ENCODE data around the gene ZNF784. TPM values are rescaled to one million over a fixed set of nuclear protein-coding genes. Genes with fewer than 3 reads are reported as not detected.

The ZNF784 gene
- total and polyA plus RNA-seq, 12 donors, result 3.5 to 16.3 (median 9.5) TPM

- intact Hi-C loops (cut with DNase I), result no loop called here
- Histone ChIP-seq H3K4me1 (replicated peaks in 1 of 2) (peaks cover 0 to 10% of the 10 kb centered on the region in 2 donors), H3K27ac (no peak overlapping the region), H3K27me3 (no peaks in the 10 kb centered on the region), H3K36me3 (replicated peaks in 1 of 2) (peaks cover 0 to 87% of the 10 kb centered on the region in 2 donors), H3K9me3 (replicated peaks in 1 of 3) (no peaks in the 10 kb centered on the region), H3K4me3 (no peak overlapping the region)
- TF ChIP-seq, protein P1, sequence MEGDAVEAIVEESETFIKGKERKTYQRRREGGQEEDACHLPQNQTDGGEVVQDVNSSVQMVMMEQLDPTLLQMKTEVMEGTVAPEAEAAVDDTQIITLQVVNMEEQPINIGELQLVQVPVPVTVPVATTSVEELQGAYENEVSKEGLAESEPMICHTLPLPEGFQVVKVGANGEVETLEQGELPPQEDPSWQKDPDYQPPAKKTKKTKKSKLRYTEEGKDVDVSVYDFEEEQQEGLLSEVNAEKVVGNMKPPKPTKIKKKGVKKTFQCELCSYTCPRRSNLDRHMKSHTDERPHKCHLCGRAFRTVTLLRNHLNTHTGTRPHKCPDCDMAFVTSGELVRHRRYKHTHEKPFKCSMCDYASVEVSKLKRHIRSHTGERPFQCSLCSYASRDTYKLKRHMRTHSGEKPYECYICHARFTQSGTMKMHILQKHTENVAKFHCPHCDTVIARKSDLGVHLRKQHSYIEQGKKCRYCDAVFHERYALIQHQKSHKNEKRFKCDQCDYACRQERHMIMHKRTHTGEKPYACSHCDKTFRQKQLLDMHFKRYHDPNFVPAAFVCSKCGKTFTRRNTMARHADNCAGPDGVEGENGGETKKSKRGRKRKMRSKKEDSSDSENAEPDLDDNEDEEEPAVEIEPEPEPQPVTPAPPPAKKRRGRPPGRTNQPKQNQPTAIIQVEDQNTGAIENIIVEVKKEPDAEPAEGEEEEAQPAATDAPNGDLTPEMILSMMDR (IDR thresholded peaks at IDR 0.05), result no peak
- TF ChIP-seq POLR2A (IDR thresholded peaks at IDR 0.05), result no peak
- WGBS, 4 donors, result 80 to 86% (median 84%) methylated on average over 9 to 12 of the region's 12 CpGs
- no peak for DNase-seq
Measured at GRCh38 chr19:55666343-55667005, 42.1 kb upstream of the ZNF784 start.

GRCh38 chr19:55663846-55664536 is 39.6 kb upstream of the ZNF784 start:
- TF ChIP-seq, protein P1 (IDR thresholded peaks at IDR 0.05), result no peak
- TF ChIP-seq POLR2A (IDR thresholded peaks at IDR 0.05), result no peak
- Histone ChIP-seq H3K4me3 (no peak overlapping the region), H3K4me1 (replicated peaks in 1 of 2) (peaks cover 0 to 18% of the 10 kb centered on the region in 2 donors), H3K27ac (no peak overlapping the region), H3K9me3 (replicated peaks in 1 of 3) (no peaks in the 10 kb centered on the region), H3K36me3 (replicated peaks in 1 of 2) (peaks cover 0 to 90% of the 10 kb centered on the region in 2 donors), H3K27me3 (no peaks in the 10 kb centered on the region)
- WGBS, 4 donors, result 86 to 89% (median 87%) methylated on average over 9 to 20 of the region's 20 CpGs
- DNase-seq, result no peak
- intact Hi-C loops (cut with DNase I), result no loop called here

- Histone ChIP-seq H3K36me3 (replicated peaks in 1 of 2) (peaks cover 0 to 71% of the 10 kb centered on the region in 2 donors), H3K9me3 (replicated peaks in 1 of 3) (no peaks in the 10 kb centered on the region), H3K4me3 (no peak overlapping the region), H3K27me3 (no peaks in the 10 kb centered on the region), H3K27ac (no peak overlapping the region), H3K4me1 (replicated peaks in 1 of 2) (peaks cover 15 to 30% of the 10 kb centered on the region in 2 donors)
- TF ChIP-seq POLR2A (IDR thresholded peaks at IDR 0.05), result no peak
- TF ChIP-seq, protein P1 (IDR thresholded peaks at IDR 0.05), result no peak
- intact Hi-C loops (cut with DNase I), result no loop called here
- DNase-seq, result no peak
- 60 to 64% (median 63%) methylated on average over 7 of the region's 7 CpGs for WGBS, 4 donors
Measured at GRCh38 chr19:55661826-55662225, 37.5 kb upstream of the ZNF784 start.

DNA sequence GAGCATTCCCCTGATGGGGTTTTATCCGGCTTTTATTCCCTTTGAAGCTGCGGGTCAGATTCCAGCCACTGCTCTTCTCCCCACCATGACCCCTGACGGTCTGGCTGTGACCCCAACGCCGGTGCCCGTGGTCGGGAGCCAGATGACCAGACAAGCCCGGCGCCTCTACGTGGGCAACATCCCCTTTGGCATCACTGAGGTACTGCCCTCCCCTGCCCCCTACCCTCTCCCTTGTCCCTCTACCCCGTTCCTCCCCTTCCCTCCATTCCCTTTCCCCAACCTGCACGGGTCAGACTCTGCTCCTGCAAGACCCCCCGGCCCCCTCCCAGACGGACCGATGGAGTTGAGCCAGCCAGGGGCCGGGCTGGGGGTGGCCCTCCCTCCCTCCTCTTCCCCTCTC is 36.6 kb upstream of the ZNF784 start:
- H3K36me3 ChIP-seq (replicated peaks in 1 of 2), result peaks cover 0 to 62% of the 10 kb centered on the region in 2 donors
- peaks cover 22 to 39% of the 10 kb centered on the region in 2 donors for H3K4me1 ChIP-seq (replicated peaks in 1 of 2)
- no peak overlapping the region for H3K27ac ChIP-seq
- no peaks in the 10 kb centered on the region for H3K9me3 ChIP-seq (replicated peaks in 1 of 3)
- no peak for DNase-seq
- H3K4me3 ChIP-seq, result no peak overlapping the region
- intact Hi-C loops (cut with DNase I), result no loop called here
- H3K27me3 ChIP-seq, result no peaks in the 10 kb centered on the region
- 71 to 79% (median 76%) methylated on average over 12 to 16 of the region's 16 CpGs for WGBS, 4 donors
- TF ChIP-seq, protein P1 (IDR thresholded peaks at IDR 0.05), result no peak
- no peak for TF ChIP-seq POLR2A (IDR thresholded peaks at IDR 0.05)
